ENCODE measurements around the gene CFC1.
"Not testable (repeated sequence)": the region's sequence is repeated elsewhere in the genome, so short reads cannot be mapped to it uniquely, and the experiment has no call there.

CFC1 gene

DNA sequence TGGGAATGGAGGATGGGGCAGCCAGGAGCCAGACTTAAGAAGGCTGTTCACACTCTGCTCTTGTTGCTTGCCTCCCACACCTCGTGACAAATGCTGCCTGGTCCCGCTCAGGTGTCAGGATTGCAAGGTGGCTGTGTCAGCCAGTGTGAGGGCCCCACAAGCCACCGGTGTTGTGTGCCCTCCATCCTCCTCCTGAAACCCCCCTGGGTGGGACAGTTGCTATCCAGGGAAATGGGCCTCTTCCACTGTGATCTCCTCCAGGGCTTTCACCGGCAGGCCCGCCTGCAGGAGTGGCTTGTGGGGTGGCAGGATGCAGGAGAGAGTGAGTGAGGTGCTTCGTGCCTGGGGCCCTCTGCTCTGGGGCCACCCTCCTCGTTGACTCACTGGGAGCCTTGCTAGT lies 16.4 kb downstream of the CFC1 start:
- not testable (repeated sequence) for DNase-seq

DNA sequence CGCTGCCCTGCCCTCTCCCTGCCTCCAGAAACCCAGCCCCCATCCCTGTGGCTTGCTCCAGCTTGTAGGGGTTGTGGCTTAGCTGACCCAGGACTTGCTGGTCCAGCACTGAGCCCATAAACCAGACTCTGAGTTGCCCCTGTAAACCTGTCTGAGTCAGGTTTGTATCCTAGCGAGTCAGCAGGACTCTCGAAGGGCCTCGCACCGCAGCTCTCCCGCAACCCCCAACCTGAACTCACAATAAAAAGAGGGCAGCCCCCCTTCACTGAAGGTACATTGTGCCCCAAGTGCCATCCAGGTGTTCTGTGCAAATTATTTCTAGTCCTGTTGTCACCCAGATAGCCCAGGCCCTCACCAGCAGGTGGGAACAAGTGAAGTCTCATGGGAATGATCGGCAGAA lies 17.9 kb downstream of the CFC1 start:
- not testable (repeated sequence) for DNase-seq

DNA sequence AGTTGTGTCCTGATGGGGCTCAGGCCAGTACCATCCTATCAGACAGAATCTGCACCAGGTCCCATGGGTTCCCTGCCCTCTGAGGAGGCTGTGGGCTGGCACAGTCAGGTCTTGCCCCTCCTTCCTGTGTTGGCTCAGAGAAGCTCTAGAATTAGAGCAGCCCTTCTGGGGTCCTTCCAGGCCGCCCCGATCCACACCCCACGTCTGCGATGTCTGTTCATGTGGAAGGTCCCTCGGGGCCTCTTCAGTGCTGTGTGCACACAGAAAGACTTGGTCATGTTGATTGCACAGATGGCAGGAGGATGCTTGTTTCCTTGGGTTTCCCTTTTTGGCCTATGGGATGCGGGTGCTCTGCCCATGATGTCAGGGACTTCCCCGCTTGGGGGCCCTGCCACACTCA lies 20.3 kb downstream of the CFC1 start:
- DNase-seq, result not testable (repeated sequence)

DNA sequence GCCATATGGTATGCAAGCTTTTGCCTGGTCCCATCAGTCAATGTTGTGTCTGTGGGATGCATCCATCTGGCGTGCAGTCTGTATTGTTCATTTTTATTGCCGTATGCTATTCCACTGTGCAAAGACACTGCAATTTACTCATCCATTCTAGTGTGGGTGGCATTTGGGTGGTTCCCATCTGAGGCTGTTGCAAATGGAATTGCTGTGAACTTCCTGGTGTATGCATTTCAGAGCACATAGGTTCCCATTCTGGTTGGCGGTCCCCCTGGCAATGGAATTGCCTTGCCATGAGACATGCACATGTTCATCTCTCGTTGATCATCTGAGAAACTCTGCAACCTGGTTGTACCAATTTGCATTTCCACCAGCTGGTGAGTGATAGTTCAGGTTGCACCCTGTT lies 21.8 kb downstream of the CFC1 start:
- not testable (repeated sequence) for DNase-seq

DNA sequence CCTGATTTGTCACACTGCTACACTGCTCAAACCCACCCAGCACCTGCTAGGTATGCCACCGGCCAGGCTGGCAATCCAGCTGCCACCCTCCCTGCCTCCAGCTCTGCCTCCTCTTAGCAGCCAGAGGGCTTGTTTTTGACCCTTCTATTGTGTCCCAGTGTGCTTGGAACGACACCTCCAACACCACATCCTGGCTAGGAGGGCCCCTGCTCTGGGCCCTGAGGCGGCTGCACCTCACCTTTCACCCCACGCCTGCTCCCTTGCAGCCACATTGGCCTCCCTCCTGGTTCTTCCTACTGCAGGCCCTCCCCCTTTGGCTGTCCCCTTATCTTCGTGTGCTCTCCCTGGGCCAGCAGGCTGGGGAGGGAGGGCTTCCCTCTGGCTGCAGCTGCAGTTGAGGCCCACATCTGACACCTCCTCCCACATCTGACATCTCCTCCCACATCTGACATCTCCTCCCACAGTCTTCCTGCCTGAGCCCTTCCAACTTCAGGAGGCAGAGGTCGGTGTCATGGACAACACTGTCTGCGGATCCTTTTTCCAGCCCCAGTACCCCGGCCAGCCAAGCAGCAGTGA lies 23.1 kb downstream of the CFC1 start:
- not testable (repeated sequence) for DNase-seq

DNA sequence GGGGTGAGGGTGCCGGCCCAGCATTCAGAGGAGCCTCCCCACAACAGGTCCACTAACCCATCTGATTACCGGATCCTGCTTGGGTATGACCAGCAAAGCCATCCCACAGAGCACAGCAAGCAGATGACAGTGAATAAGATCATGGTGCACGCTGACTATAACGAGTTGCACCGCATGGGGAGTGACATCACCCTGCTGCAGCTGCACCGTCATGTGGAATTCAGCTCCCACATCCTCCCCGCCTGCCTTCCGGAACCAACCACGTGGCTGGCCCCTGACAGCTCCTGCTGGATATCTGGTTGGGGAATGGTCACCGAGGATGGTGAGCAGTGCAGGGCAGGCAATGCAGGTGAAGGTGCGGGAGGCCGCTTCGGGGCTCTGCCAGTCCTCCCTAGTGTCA lies 25.1 kb downstream of the CFC1 start:
- DNase-seq, result not testable (repeated sequence)

DNA sequence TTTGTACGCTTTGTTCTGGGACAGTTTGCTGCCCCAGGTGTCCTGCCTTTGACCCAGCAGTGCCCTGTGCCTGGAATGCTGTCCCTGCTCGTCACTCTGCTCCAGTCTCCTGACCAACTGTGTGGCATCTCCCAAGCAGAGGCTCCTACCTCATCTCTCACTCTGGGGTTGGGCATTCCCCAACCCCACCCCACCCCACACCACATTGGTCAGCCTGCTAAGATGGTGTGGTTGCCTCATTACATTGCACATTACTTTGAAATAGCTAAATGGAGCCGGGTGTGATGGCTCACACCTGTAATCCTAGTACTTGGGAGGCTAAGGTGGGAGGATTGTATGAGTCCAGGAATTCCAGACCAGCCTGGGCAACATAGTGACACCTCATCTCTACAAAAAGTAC lies 27.4 kb downstream of the CFC1 start:
- not testable (repeated sequence) for DNase-seq

DNA sequence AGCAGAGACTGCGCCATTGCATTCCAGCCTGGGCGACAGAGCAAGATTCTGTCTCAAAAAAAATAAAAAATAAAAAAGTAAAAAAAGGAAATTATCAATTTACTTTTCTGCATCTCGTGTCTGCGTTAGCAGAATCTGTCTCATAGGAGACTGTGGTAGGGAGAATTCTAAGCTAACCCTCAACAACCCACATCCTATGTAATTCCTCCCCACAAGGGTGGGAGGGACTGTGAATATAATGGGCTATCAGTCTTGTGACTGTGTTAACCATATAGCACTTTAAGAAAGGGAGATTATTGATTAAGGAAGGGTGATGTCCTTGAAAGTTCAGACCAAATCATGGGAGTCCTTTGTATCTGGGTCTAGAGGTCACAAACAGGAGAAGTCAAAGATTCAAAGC lies 33.2 kb downstream of the CFC1 start:
- DNase-seq, result not testable (repeated sequence)

DNA sequence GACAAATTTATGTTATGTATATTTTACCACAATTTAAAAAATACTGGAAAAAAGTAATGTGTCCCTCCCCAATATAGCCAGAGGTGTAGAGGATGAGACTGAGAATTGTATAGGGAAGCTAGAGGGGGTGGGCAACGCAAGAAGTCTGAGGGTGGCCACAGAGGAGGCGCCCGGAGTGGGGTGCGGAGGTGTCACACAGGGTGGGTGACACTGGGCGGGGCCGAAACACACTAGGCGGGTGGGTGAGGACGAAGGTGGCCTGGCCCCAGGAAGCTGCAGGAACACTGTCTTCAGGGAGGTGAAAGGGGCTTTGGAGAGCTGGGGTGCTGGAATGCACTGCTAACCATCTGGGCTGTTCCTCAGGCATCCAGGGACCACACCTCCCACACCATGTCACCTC lies 42.9 kb downstream of the CFC1 start:
- DNase-seq, result not testable (repeated sequence)

DNA sequence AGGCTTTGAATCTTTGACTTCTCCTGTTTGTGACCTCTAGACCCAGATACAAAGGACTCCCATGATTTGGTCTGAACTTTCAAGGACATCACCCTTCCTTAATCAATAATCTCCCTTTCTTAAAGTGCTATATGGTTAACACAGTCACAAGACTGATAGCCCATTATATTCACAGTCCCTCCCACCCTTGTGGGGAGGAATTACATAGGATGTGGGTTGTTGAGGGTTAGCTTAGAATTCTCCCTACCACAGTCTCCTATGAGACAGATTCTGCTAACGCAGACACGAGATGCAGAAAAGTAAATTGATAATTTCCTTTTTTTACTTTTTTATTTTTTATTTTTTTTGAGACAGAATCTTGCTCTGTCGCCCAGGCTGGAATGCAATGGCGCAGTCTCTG lies 45.2 kb downstream of the CFC1 start:
- DNase-seq, result not testable (repeated sequence)

DNA sequence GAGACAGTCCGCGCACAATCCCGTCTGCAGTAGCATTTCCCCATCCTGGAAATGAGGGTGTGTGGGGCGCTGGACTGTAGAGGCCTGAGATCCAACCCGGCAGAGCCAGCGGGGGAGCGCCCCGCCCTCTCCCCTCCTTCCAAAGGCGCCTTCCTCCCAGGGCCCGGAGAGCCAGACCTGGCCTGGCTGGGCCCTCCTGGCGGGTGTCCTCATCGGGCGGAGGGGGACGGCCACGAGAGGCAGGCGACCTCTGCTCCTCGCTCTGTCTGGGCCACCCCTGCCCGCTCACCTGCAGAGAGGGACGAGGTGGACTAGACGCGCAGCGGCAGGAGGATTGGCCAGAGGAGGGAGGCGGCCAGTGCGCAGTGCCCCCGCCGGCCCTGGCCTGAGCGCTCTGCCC lies 49.9 kb downstream of the CFC1 start:
- DNase-seq, result not testable (repeated sequence)

DNA sequence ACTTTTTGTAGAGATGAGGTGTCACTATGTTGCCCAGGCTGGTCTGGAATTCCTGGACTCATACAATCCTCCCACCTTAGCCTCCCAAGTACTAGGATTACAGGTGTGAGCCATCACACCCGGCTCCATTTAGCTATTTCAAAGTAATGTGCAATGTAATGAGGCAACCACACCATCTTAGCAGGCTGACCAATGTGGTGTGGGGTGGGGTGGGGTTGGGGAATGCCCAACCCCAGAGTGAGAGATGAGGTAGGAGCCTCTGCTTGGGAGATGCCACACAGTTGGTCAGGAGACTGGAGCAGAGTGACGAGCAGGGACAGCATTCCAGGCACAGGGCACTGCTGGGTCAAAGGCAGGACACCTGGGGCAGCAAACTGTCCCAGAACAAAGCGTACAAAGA lies 51.0 kb downstream of the CFC1 start:
- not testable (repeated sequence) for DNase-seq

DNA sequence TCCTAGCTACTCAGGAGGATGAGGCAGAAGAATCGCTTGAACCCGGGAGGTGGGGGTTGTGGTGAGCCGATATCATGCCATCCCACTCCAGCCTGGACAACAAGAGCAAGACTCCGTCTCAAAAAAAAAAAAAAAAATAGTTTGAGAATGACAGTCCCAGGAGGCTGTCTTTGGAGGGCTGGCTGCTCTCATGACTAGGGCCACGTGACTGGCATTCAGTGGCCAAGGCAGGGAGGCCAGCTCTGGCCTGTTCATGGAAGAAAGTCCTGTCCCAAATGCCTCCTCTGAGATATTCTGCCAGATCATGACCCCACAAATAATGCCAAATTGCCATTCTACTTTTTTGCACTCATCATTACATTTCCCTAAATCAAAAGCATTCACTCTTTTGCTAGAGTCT lies 54.4 kb downstream of the CFC1 start:
- not testable (repeated sequence) for DNase-seq

DNA sequence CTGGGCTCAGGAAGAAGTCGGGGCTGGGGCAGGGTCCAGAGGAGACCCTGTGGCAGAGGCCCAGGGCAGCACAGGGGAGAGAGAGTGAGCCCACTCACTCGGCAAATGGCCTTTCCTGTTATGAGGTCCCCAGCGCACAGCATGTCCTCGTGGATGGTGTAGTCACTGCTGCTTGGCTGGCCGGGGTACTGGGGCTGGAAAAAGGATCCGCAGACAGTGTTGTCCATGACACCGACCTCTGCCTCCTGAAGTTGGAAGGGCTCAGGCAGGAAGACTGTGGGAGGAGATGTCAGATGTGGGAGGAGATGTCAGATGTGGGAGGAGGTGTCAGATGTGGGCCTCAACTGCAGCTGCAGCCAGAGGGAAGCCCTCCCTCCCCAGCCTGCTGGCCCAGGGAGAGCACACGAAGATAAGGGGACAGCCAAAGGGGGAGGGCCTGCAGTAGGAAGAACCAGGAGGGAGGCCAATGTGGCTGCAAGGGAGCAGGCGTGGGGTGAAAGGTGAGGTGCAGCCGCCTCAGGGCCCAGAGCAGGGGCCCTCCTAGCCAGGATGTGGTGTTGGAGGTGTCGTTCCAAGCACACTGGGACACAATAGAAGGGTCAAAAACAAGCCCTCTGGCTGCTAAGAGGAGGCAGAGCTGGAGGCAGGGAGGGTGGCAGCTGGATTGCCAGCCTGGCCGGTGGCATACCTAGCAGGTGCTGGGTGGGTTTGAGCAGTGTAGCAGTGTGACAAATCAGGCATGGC lies 55.4 kb downstream of the CFC1 start:
- not testable (repeated sequence) for DNase-seq

DNA sequence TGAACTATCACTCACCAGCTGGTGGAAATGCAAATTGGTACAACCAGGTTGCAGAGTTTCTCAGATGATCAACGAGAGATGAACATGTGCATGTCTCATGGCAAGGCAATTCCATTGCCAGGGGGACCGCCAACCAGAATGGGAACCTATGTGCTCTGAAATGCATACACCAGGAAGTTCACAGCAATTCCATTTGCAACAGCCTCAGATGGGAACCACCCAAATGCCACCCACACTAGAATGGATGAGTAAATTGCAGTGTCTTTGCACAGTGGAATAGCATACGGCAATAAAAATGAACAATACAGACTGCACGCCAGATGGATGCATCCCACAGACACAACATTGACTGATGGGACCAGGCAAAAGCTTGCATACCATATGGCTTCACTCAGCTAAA lies 56.6 kb downstream of the CFC1 start:
- not testable (repeated sequence) for DNase-seq

All from activated CD4-positive, alpha-beta T cell treated with anti-CD3 and anti-CD28 coated beads, Interleukin-2, Interleukin-6, amounts not matched to agents 100 ng/mL and 50 ng/mL, durations not matched to agents 16 hours and 8 hours (primary cell).